ENCODE data around the gene APBB2. TPM values are rescaled to one million over a fixed set of nuclear protein-coding genes. Genes with fewer than 3 reads are reported as not detected.

The APBB2 gene
- total and polyA plus RNA-seq, 4 donors: 82.2 to 104 (median 91.6) TPM

Small RNA genes within 50 kb of the gene (small RNA-seq; reads per million reads assigned to genes)
- gene RF00019 (ENCODE audit: low replicate concordance) (not detected), gene RNA5SP160 (ENCODE audit: low replicate concordance) (not detected), gene RNU6-1195P (ENCODE audit: low replicate concordance) (not detected), gene RNU6-836P (ENCODE audit: low replicate concordance) (not detected)

Other genes with a start within 250 kb of the APBB2 start
- gene UCHL1, start 42.4 kb upstream of the APBB2 start, total RNA-seq: 100 to 1,000 TPM; 411 to 896 TPM
- 1,000 to 10,000 TPM; 1,142 to 1,287 TPM for gene UCHL1, start 42.4 kb upstream of the APBB2 start, polyA plus RNA-seq (ENCODE audit: insufficient read length in 2 of 2)

Data from spinal cord (tissue), 4 donors.